HK-2 (cell line): ENCODE data around the gene OPCML.

Experiments used
- DNase-seq: peaks from one replicate; pipeline ENCODE4 v3.0.0-alpha.2; 2018; ENCODE audit not compliant: unreplicated experiment

OPCML gene

DNA sequence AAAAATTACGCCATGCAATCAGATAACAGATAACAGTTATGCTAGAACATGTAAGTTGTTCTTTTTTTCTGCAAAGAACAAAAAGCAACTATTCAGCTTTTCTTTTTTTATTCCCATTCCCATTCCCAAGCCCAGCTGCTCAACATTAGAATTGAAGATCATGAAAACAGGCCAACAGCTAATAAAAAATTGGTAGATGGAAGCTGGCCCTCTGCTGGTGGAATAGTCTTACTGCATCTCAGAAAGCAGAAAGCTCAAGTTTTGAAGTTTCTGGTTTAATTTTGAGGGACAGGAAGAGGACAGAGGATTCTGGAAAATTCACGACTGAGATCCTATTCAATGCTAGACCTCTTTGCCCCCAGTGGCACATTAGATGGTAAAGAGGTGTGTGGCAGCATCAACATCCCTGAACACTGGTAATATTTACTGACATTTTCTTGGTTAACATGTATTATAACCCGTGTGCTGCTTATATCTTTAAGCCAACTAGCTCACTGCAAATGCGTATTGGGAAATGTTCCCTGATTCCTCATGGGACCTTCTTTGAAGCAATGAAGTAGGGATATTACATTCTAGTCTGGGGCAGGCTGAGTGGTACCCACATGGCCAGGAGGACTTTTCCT is 591.2 kb downstream of the OPCML start:
- no peak for DNase-seq

DNA sequence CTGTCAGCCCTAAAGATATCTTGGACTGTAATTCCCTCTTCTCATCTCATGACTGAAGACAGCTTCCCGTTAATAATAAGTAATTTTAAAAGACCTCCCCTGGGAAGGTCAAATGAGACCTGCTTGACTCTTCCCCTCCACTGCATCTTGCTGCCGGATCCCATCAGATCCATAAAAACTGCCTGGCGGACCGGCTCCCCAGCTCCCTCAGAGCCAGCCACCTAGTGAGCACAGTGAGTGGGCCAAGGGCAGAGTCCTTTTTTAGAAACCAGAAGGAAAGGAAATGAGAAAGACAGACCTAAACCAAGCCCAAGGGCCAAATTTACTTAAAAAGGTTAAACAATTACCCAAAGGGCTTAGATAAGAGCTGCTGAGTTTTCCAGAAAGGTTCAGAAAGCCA is 595.3 kb downstream of the OPCML start:
- DNase-seq: no peak

DNA sequence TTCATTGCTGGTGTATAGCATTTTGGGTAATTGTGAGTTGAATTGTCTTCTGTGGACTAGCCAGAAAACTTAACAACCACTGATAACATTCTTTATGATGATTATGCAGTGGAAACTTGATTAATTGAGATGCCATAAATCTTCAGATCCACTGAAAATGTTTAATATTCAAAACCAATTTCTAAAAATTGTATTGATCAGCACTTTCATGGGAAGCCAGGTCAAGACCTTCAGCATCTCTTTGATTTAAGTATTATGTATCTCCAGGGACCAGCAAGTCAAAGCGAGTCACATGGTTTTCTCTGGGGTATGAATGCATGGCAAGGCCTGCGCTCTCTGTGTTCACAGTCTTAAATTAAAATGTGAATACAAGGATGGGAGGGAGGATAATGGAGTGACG is 596.9 kb downstream of the OPCML start:
- no peak for DNase-seq

DNA sequence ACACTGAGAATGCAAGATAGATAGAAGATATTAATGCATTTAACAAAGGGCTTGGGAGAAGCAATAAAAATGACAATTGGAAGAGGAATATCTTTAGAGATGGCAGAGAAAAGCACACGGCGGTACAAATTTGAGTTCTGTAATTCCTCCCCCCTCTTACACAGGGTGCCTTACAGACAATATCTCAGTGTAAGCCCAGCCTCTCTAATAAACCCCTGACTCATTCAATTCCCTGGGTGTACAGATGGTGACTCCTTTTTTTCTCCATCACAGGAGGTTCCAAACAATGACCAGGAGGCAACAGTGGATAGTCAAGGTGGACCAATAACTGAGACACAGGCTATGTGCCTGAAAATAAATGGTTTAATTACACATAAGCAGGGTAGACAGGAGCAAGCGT is 598.6 kb downstream of the OPCML start:
- DNase-seq: no peak

DNA sequence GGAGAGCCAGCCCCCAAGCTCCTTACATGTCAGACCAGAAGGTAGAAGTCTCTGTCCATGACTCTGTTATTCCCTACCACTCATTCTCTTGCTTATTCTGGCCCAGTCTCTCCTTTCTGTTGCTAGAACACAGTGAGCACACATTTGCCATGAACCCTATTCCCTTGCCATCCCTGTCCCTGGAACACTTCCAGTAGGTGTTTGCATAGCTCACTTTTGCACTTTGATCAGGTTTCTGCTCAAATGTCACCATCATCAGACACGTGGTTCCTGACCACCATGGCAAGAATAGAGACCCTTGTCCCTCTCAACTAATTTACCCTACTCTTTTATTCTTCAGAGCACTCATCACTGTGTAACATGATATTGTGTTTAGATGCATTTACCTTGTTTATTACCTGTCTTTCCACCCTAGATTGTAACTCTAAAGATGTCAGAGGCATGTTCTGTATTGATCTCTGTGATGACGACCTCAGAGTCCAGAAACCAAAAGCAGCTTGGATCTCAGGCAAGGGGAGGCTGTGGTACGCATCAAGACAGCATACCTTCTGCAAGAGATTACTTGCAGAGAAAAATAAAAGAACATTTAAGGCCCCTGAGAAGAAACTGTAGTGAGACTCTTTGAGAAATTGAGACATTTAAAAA is 606.4 kb downstream of the OPCML start:
- no peak for DNase-seq

DNA sequence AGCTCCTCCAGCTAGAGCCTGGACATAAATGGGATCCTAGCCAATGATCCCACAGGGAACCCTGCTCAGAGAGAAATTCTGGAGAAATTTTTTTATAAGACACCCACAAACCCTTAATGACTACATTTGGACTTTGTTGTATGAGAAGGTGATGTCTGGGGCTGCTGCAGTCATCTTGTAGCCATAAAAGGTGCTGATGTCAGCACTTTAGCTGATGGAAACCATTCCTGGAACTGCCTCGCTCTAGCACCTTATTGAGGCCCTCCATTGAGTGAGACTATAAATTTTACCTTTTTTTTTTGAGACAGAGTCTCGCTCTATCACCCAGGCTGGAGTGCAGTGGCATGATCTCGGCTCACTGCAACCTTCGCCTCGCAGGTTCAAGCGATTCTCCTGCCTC is 610.7 kb downstream of the OPCML start:
- DNase-seq: no peak

DNA sequence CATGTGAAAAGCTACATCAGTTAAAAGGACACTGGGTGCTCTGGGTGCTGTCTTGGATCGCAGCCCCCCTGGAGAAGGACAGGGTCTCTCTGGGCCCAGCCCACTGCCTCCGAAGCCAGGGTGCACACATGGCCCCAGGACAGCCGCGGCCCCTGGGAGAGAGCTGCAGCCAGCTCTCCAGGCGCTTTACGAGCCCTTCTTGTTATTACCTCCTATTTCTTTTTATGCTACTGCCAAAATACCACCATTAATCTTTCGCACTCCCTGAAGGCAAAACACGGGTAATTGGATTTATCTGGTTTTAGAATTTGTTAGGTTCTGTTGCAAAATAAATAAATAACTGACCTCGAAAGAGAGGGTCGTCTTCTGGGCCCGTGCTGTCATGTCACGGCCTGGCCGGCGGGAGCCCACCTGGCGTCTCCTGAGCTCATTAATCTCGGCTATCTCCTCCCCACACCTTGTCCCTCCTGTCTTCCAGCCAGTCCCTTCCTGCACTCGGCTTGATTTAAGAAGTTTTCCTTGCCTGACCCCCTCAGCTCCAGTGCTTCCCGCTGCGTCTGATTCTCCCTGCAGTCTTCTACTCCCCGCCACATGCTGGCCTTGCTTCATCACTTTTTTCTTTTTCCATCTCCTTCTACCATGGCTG is 611.7 kb downstream of the OPCML start:
- no peak for DNase-seq

DNA sequence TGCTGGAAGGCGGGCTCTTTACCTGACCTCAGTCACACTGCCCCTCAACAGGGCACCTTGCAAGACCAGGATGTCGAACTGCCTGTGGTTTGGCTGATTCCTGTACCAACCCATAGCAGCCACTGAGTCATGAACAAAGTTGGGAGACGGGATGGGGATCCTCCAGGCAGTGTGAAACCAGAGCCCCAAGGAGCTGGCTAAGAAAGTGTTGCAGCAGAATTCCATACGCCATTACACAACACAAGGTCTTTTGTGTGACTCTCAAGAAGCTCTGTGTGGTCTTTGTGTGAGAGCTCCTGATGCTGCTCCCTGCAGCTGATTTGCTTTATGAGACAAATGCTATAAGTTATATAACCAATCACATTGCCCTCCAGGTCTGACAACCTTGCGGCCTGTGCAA is 617.7 kb downstream of the OPCML start:
- no peak for DNase-seq

DNA sequence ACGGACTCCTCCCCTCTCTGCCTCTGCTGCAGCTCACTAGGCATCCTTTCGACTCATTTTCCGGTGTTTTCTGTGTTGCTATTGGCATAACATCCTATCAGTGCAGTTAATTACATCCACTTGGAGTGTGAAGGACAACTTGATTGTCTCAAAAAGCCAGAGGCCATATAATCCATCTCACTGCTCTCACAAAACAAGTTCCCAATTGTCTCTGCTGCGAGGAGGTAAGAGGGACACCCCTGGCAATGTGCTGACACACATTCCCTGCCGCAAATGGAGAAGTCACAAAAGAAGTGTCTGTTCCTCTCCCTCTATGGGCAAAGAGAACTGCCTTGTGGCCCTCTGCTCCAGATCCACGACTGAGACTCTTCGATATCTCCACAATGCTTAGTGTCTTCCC is 618.4 kb downstream of the OPCML start:
- no peak for DNase-seq

DNA sequence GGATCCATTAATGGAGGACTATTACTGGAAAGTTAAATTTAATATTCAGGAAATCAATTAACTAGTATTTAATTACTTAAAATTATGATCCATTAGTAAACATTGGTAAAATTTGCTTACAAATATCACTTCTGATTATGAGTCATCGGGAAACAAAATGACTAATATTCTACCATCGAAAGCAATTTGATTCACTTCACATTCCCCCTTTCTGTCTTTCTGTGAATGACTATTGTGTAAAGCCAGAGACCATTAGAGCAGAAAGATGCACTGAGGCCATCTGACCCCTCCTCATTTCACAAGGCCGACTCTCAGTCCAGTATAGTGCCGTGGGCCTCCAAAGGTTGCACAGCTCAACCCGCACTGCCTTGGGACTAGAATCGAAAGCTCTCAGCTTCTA is 619.0 kb downstream of the OPCML start:
- DNase-seq: no peak

DNA sequence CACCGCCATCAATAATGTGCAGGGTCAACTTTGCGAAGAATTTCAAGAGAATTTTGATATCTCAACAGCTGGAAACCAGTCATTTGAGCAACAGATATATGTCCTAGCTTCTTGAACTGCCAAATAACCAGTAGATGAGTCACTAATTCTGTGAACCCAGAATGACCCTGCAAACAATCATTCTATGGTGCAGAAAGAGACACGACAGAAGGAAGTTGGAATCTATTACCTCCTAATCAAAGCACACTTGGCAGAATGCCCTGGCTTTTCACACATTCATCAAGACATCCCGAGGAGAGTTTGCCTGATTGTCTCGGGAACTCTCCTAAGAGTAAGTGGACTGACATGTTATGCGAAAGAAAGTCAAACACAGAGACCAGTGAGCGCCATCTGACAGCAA is 621.1 kb downstream of the OPCML start:
- DNase-seq: no peak

DNA sequence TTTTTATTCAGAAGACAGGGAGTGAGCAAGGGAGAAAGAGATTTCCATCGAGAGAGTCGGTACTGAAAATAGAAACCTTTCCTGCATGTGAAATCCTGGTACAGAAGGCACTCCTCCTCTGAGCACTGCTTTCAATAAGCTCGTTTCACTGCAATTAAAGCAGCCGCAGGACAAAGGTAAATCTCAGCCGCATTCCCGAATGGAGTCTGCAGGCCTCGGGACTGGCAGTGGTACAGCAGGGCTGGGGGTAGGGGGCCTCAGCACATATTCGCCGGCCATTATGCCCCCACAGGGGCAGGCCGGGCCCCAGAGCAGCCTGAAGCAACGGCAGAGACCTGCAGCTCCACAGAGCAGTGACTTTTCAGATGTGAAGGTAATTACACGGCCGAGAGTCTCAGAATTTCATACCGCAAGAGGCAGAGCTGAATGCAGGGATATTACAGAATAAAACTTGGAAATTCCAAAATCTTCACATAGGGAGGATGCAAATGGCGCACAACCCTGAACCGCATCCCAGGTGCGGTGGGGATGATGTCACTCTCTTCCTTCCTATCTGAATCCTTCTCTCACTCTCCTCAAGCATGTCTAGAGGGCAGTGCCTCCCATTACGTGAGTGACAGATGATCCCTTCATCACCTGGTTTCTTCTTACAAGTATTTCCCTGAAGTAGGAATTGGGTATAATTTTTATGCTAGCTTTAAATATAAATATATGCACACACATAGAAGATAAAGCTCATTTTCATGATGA is 622.1 kb downstream of the OPCML start:
- DNase-seq: no peak

DNA sequence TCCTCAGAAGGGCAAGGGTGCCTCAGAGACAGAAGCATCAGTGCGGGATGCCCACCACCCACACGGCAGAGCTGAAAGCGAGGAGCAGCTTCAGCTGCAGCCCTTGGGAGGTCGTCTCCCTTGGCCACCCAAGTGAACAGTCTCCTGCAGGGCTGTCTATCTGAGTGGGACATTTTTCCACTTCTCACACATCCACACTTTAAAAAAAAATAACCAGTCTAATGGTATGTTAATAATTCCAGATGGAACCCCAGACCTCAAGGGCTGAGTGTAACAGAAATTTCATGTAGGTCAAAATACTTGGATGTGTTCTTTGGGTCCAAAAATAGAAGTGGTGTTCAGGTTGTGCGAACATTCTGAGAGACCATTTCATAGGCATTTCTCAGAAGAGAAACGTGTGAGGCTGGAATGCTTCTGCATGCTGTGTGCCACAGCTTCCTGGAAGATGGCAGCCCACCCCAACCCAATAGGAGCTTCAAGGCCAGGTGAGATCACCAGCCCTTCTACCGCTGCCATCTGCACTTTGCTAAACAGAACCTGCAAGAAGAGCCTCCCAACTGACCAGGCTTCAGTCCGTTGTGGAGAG is 623.2 kb downstream of the OPCML start:
- DNase-seq: no peak

DNA sequence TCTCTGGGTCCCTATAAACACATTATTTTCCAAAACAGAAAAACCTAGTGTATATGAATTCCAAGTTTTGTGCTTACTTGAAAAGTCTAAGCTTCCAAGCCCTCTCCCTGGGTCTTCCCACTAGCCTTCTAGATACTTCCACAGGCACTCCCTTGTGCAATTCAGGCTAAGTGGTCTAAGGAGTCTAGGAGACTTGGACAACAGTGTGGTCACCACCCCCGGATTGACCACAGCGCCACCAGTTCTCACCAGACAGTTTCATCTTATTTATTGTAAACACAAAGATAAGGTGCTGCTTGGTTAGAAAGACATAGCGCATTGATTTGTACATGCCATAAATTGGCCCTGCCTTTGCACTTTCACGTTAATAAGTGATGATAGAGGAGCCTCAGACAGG is 623.9 kb downstream of the OPCML start:
- no peak for DNase-seq

DNA sequence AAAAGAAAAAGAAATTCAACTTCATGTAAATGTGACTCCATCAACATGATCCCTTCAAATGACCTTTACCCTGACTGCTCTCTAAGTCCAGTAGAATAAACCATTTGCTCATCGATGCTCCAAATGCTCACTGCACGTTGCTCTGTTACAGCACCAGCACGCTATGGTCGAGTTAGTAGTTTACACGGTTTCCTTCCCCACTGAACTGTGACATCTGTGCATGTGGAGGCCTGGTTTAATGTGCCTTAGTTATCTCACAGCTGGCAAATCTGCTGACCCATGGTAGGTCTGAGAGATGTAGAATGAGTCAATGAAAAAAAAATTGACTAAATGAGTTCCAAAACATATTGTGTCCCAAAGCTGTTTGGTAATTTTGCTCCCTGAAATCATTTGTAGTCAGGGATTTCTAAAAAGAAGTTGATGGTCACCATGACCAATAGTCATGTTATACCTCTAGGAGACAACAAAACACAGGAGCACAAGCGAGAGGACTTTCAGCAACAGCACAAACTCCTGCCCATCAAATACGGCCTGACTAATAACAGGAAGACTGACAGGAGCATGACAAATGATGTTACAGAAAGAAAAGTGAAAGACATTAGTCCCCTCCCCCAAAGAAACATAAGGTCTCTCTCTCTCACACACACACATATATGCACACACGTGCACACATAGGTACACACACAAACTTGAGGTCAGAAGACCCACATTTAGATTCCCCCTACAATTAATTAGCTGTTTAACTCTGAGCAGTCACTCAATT is 624.5 kb downstream of the OPCML start:
- no peak for DNase-seq

DNA sequence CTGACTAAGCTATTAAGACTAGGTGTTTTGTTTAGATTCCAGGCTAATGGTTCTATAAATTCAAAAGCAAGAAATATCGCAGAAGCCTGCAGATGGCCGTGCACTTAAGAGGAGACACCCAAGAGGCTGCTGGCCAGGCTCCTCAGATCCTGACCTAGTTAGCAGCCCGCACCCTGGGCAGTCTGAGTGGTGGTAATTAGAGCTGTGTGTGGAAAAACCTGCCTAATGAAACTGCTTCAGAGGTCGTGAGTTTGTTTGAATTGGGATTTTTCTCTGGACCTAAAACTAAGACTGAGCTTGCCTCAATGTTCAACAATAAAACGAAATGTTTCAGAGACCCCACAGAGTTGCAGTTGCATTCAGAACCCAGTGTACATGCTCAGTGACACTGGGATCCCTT is 627.7 kb downstream of the OPCML start:
- no peak for DNase-seq

DNA sequence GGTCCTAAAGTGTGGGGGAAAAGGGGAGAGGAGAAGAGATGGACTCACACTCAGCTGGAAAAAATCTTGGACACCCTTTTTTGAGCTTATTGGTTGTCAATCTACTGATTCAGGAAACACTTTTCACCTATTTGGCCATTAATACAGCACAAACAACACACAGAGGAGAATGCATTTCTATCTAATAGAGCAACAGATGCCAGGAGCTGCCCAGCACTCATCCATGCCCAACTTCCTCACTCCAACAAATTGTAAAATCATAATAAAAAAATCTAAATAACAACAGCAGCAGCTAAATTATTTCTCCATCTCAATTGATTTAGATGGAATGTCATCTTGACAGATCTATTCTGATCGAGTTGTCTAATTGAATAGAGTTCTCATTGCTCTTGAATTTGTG is 628.2 kb downstream of the OPCML start:
- no peak for DNase-seq

DNA sequence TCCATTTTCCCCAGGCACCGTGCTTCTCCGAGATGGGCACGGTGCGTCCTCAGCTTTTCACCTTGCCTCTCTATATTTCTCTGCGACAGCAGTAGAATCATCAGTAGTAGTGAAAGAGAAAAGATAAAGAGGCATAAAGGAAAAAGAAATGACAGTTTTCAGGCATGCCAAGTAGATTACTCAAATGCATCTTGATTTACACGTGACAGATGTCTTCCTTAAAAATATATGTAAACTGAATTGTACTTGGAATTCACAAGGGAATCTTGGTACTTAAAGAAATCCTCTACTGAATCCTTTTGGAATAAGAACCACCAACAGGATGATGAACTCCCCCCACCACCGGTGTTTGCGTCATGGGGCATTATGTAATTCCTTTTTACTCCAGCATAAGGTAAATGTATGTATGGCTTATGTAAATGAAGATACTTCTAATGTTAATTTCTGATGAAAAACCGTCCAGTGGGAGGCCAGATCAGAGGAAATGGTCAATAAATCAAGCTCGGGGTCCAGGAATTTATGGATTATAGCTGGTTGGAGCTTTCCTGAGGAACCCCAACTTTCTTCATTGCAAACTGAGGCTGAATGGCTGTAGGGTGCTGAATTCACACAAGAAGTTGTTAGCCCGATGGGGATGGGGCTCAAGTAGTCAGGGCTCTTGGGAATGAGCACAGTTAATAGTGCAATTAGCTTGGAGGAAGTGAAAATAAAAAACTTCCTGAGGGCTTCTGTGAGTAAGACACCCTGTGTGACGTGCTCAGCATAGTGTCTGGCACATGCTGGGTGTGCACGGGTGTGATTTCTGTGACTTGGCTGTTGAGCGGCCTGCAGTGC is 630.4 kb downstream of the OPCML start:
- no peak for DNase-seq

DNA sequence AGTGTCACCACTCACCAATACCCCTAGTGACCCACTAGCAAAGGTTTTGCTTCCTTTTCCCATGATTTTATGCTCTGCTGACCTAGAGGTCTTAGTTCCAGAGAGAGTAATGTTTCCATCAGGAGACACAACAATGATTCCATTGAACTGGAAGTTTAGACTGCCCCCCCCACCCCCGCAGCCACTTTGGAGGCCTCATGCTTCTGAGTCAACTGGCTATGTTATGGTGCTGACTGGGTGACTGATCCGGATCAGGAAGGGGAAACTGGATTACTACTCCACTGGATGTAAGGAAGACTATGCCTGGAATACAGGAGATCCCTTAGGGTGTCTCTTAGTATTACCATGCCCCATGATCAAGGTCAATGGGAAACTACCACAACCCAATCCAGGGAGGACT is 633.6 kb downstream of the OPCML start:
- no peak for DNase-seq

DNA sequence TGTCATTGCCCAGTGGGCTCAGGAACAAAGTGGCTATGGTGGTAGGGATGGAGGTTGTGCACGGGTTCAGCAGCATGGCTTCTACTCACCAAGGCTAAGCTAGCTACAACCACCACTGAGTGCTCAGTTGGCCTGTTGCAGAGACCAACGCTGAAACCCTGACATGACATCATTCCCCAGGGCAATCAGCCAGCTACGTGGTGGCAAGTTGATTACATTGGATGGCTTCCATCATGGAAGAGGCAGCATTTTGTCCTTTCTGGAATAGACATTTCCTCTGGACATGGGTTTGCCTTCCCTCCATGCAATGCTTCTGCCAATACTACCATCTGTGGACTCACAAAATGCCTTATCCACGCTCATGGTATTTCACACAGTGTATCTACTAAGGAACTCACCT is 634.3 kb downstream of the OPCML start:
- no peak for DNase-seq

DNA sequence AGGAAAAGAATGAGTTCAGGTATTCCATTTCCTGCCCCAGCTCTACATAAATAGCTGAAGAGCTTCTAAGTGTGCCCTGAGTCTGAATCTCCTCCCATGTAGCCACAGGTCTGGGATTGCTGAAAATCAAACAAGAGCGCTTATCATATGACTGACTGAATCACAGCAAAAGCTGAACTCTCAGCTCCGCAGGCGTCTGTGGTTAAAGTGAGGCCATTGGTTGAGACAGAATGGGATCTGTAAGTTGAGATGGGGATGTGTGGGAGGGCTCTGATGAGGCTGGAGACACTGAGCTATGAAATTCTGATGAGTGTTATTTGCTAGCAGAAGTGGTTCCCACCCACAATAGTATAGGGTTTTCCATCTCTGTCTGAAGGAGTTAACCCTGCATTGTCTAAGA is 637.0 kb downstream of the OPCML start:
- no peak for DNase-seq
